ENCODE measurements around the gene EN1. TPM values are rescaled to one million over a fixed set of nuclear protein-coding genes. Genes with fewer than 3 reads are reported as not detected.

Gene EN1
- total and polyA plus RNA-seq, 7 donors: 0.70 to 9.5 (median 1.1) TPM

DNA sequence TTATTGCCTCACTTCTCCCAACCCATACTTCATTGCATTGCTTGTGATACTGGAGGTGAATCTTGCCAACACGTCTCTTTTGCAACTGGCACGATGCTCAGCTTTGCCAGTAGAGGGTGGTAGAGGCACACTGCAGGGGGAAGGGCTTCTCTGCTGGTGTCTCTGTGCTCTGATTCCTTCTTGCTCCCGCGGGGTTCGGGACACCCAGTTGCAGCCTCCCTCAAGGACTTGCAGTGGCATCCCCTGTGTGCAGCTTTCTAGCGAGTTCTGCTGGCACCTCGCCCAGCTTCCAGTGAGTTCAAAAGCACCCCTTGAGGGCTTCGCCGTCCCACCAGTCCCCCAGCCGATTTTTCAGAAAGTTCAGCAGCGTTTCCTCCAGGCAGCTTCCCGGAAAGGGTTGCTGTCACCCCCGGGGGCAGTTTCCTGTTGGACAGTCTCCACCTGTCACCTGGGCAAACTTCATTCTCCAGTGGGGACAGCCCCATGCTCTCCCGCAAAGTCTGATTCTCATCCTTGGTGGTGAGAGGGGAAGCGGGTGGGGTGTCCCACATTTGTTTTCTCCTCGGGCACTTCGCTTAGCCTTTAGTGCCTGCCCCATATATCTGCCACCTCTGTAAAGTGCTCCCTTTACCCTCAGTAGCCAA lies 35.4 kb upstream of the EN1 start:
- Histone ChIP-seq H3K27ac (no peak overlapping the region), H3K4me3 (peak overlapping the region; percentile 27), H3K36me3 (ENCODE audit: insufficient read depth in 1 of 2, low read depth in 1 of 2) (no peaks in the 10 kb centered on the region), H3K4me1 (no peaks in the 10 kb centered on the region), H3K27me3 (ENCODE audit: insufficient read depth in 3 of 3, low read length in 2 of 3) (peaks cover 0 to 13% (median 3%) of the 10 kb centered on the region in 3 donors), H3K9me3 (no peaks in the 10 kb centered on the region)
- WGBS, 3 donors: 21 to 24% (median 22%) methylated on average over 17 of the region's 17 CpGs
- TF ChIP-seq, protein P1, sequence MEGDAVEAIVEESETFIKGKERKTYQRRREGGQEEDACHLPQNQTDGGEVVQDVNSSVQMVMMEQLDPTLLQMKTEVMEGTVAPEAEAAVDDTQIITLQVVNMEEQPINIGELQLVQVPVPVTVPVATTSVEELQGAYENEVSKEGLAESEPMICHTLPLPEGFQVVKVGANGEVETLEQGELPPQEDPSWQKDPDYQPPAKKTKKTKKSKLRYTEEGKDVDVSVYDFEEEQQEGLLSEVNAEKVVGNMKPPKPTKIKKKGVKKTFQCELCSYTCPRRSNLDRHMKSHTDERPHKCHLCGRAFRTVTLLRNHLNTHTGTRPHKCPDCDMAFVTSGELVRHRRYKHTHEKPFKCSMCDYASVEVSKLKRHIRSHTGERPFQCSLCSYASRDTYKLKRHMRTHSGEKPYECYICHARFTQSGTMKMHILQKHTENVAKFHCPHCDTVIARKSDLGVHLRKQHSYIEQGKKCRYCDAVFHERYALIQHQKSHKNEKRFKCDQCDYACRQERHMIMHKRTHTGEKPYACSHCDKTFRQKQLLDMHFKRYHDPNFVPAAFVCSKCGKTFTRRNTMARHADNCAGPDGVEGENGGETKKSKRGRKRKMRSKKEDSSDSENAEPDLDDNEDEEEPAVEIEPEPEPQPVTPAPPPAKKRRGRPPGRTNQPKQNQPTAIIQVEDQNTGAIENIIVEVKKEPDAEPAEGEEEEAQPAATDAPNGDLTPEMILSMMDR (IDR thresholded peaks at IDR 0.05): peak; percentile 72
- DNase-seq: peak; percentile 39 to 70
- intact Hi-C loops (cut with DNase I): loop anchor here (5.0 kb wide), 5 partner anchors 129 to 589 kb away; no protein-coding TSS in a partner anchor
- peak; percentile 77 to 92 (median 84) for ATAC-seq

- ATAC-seq: peak; percentile 90 to 96 (median 93)
Observed at GRCh38 chr2:118881490-118882129, 34.2 kb upstream of the EN1 start.

GRCh38 chr2:118880501-118880900 lies 33.1 kb upstream of the EN1 start:
- Histone ChIP-seq H3K36me3 (ENCODE audit: insufficient read depth in 1 of 2, low read depth in 1 of 2) (no peaks in the 10 kb centered on the region), H3K9me3 (no peaks in the 10 kb centered on the region), H3K27ac (no peak overlapping the region), H3K4me3 (no peak overlapping the region), H3K4me1 (no peaks in the 10 kb centered on the region), H3K27me3 (ENCODE audit: insufficient read depth in 3 of 3, low read length in 2 of 3) (peaks cover 0 to 23% (median 5%) of the 10 kb centered on the region in 3 donors)
- 64 to 79% (median 70%) methylated on average over 4 of the region's 4 CpGs for WGBS, 3 donors
- intact Hi-C loops (cut with DNase I): loop anchor here (5.0 kb wide), 5 partner anchors 132 to 592 kb away; no protein-coding TSS in a partner anchor
- ATAC-seq: no peak
- DNase-seq: no peak
- TF ChIP-seq, protein P1 (IDR thresholded peaks at IDR 0.05): no peak

More at GRCh38 chr2:118881490-118882129, 34.2 kb upstream of the EN1 start:
- H3K9me3 ChIP-seq: no peaks in the 10 kb centered on the region
- no peaks in the 10 kb centered on the region for H3K4me1 ChIP-seq
- H3K27me3 ChIP-seq (ENCODE audit: insufficient read depth in 3 of 3, low read length in 2 of 3): peaks cover 0 to 17% (median 3%) of the 10 kb centered on the region in 3 donors
- no peak overlapping the region for H3K4me3 ChIP-seq
- no peak for DNase-seq
- TF ChIP-seq, protein P1 (IDR thresholded peaks at IDR 0.05): peak; percentile 74
- no peak overlapping the region for H3K27ac ChIP-seq
- intact Hi-C loops (cut with DNase I): loop anchor here (5.0 kb wide), 5 partner anchors 131 to 591 kb away; no protein-coding TSS in a partner anchor
- H3K36me3 ChIP-seq (ENCODE audit: insufficient read depth in 1 of 2, low read depth in 1 of 2): no peaks in the 10 kb centered on the region
- WGBS, 3 donors: 15 to 19% (median 17%) methylated on average over 10 of the region's 10 CpGs

GRCh38 chr2:118878531-118879149 lies 31.2 kb upstream of the EN1 start:
- intact Hi-C loops (cut with DNase I): no loop called here
- peaks cover 0 to 35% (median 5%) of the 10 kb centered on the region in 3 donors for H3K27me3 ChIP-seq (ENCODE audit: insufficient read depth in 3 of 3, low read length in 2 of 3)
- H3K4me3 ChIP-seq: no peak overlapping the region
- no peak for ATAC-seq
- no peaks in the 10 kb centered on the region for H3K9me3 ChIP-seq
- TF ChIP-seq, protein P1 (IDR thresholded peaks at IDR 0.05): no peak
- DNase-seq: no peak
- H3K4me1 ChIP-seq: no peaks in the 10 kb centered on the region
- H3K36me3 ChIP-seq (ENCODE audit: insufficient read depth in 1 of 2, low read depth in 1 of 2): no peaks in the 10 kb centered on the region
- WGBS, 3 donors: 34 to 46% (median 36%) methylated on average over 2 of the region's 2 CpGs
- no peak overlapping the region for H3K27ac ChIP-seq

All from psoas muscle (tissue), 8 donors.